ENCODE data around the gene MAP3K15.
A peak's percentile ranks its signal among the peaks of the same experiment; 100 is the strongest.

MAP3K15 gene

GRCh38 chrX:19541931-19542330 is 26.6 kb upstream of the MAP3K15 start:
- TF ChIP-seq, protein P1, sequence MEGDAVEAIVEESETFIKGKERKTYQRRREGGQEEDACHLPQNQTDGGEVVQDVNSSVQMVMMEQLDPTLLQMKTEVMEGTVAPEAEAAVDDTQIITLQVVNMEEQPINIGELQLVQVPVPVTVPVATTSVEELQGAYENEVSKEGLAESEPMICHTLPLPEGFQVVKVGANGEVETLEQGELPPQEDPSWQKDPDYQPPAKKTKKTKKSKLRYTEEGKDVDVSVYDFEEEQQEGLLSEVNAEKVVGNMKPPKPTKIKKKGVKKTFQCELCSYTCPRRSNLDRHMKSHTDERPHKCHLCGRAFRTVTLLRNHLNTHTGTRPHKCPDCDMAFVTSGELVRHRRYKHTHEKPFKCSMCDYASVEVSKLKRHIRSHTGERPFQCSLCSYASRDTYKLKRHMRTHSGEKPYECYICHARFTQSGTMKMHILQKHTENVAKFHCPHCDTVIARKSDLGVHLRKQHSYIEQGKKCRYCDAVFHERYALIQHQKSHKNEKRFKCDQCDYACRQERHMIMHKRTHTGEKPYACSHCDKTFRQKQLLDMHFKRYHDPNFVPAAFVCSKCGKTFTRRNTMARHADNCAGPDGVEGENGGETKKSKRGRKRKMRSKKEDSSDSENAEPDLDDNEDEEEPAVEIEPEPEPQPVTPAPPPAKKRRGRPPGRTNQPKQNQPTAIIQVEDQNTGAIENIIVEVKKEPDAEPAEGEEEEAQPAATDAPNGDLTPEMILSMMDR (conservative IDR thresholded peaks at IDR 0.05; ENCODE audit: control insufficient read depth, insufficient read depth, low read depth, low read length) = no peak
- no peak for DNase-seq (ENCODE audit: low read depth)
- no peak overlapping the region for H3K4me3 ChIP-seq (ENCODE audit: control insufficient read depth, low read depth, low read length)

GRCh38 chrX:19541196-19541595 is 25.9 kb upstream of the MAP3K15 start:
- DNase-seq (ENCODE audit: low read depth) = no peak
- TF ChIP-seq, protein P1 (conservative IDR thresholded peaks at IDR 0.05; ENCODE audit: control insufficient read depth, insufficient read depth, low read depth, low read length) = no peak
- H3K4me3 ChIP-seq (ENCODE audit: control insufficient read depth, low read depth, low read length) = no peak overlapping the region

DNA sequence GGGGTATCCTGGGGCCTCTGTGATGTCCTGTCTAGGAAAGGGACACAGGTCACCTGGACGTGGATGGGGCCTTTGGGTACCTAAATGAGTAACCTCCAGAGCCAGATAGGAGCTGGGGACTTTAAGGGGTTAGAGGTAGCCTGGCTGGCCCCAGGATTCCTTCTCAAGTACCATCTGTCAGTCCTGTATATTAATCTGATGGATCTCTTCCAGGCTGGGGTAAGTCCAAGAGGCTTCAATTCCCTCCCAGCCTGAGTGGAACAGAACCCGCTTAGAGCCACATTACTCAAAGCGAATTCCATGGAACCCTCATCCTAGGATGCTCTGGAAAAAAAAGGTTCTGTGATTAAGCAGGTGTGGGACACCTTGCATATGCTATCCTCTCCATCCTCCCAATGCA is 24.8 kb upstream of the MAP3K15 start:
- DNase-seq (ENCODE audit: low read depth) = no peak
- H3K4me3 ChIP-seq (ENCODE audit: control insufficient read depth, low read depth, low read length) = no peak overlapping the region
- TF ChIP-seq, protein P1 (conservative IDR thresholded peaks at IDR 0.05; ENCODE audit: control insufficient read depth, insufficient read depth, low read depth, low read length) = no peak

GRCh38 chrX:19539665-19540064 is 24.4 kb upstream of the MAP3K15 start:
- no peak for DNase-seq (ENCODE audit: low read depth)
- TF ChIP-seq, protein P1 (conservative IDR thresholded peaks at IDR 0.05; ENCODE audit: control insufficient read depth, insufficient read depth, low read depth, low read length) = no peak
- no peak overlapping the region for H3K4me3 ChIP-seq (ENCODE audit: control insufficient read depth, low read depth, low read length)

DNA sequence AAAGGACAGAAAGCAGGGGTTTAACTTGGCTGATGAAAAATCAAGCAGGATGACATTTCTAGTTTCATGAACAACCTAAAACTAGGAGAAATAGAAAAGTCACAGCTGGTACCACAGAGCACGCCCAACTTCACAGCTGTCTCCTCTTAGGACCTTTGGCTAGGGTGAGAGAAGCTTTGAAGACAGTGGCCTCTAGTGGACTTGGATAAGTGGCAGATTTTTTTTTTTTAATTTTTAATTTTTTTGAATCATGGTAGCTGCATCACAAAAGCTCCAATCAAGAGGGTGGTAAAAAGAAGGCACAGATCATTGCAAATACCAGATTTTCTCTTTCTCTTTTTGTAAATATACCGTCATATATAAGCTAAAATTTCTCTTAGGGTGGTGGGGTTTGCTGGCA is 20.2 kb upstream of the MAP3K15 start:
- DNase-seq (ENCODE audit: low read depth) = peak; percentile 38

GRCh38 chrX:19532709-19533108 is 17.4 kb upstream of the MAP3K15 start:
- no peak for DNase-seq (ENCODE audit: low read depth)
- TF ChIP-seq, protein P1 (conservative IDR thresholded peaks at IDR 0.05; ENCODE audit: control insufficient read depth, insufficient read depth, low read depth, low read length) = no peak
- no peak overlapping the region for H3K4me3 ChIP-seq (ENCODE audit: control insufficient read depth, low read depth, low read length)

More for the DNA sequence above, 20.2 kb upstream of the MAP3K15 start:
- H3K4me3 ChIP-seq (ENCODE audit: control insufficient read depth, low read depth, low read length) = no peak overlapping the region
- TF ChIP-seq, protein P1 (conservative IDR thresholded peaks at IDR 0.05; ENCODE audit: control insufficient read depth, insufficient read depth, low read depth, low read length) = peak; percentile 42

DNA sequence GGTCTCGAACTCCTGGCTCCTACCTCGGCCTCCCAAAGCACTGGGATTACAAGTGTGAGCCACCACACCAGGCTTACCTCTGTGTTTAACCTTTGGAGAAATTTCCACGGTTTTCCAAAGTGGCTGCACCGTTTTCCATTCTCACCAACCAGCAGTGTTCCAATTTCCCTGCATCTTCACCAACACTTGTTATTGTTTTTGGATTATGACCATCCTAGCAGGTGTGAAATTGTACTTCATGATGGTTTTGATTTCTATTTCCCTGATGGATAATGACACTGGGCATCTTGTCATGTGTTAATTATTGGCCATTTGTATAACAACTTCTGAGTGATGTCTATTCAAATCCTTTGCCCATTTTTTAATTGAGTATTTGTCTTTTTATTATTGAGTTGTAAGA is 2.7 kb upstream of the MAP3K15 start:
- TF ChIP-seq, protein P1 (conservative IDR thresholded peaks at IDR 0.05; ENCODE audit: control insufficient read depth, insufficient read depth, low read depth, low read length) = no peak
- DNase-seq (ENCODE audit: low read depth) = no peak
- no peak overlapping the region for H3K4me3 ChIP-seq (ENCODE audit: control insufficient read depth, low read depth, low read length)
